Measurements from ENCODE around the gene ABCA12.

GRCh38 chr2:215083146-215083545, 55.3 kb downstream of the ABCA12 start:
- TF ChIP-seq CTCF (IDR thresholded peaks at IDR 0.05) (no peak), POLR2A (IDR thresholded peaks at IDR 0.05) (no peak)
